ENCODE measurements around the gene KCNJ13. TPM values are rescaled to one million over a fixed set of nuclear protein-coding genes. Genes with fewer than 3 reads are reported as not detected.

KCNJ13 gene
- not detected in 2 replicates for total RNA-seq (2014; rRNA removed; shearing (Covaris generic); ENCODE audit: low replicate concordance)

DNA sequence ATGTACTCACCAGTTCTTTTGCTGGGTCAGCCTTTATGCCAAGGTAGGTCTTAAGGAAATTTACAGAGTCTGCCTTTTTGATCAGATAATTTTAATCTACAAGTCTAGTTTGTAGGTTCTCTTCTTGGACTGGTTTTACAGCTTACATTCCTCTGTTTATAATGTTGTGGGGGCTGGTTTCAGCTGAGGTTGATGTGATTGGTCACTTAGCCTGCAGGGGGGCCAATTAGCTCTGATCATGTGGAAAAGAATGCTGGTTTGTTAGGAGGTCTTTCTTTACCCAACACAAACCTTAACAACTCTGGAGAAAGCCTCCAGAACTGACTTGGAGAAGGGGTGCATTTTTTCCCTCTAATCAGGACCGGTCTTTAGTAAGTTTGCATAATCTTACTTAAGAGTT, at the start of gene KCNJ13:
Gene KCNJ13 (minus strand): TSS at position 131 of the 400 bp plus-strand sequence. CDS start 5,203 bp downstream, outside the sequence.
- in situ Hi-C loops (cut with HindIII; ENCODE audit: low pct_unique_long_range_greater_than_20kb, low sequenced_read_pairs) = no loop called here
- DNase-seq (ENCODE audit: low read depth) = no peak

DNA sequence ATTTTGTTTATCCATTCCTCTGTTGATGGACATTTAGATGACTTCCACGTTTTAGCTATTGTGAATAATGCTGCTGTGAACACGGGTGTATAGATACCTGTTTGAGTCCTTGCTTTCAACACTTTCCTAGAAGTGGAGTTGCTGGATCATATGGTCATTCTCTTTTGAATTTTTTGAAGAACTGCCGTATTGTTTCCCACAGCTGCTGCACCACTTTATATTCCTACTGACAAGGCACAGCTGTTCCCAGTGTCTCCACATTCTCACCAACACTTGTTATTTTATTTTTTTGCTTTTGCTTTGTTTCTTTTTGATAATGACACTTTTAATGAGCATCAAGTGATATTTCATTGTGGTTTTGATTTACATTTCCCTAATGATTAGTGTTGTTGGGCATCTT, 41.4 kb upstream of the KCNJ13 start:
- in situ Hi-C loops (cut with HindIII; ENCODE audit: low pct_unique_long_range_greater_than_20kb, low sequenced_read_pairs) = no loop called here
- no peak for DNase-seq (ENCODE audit: low read depth)

DNA sequence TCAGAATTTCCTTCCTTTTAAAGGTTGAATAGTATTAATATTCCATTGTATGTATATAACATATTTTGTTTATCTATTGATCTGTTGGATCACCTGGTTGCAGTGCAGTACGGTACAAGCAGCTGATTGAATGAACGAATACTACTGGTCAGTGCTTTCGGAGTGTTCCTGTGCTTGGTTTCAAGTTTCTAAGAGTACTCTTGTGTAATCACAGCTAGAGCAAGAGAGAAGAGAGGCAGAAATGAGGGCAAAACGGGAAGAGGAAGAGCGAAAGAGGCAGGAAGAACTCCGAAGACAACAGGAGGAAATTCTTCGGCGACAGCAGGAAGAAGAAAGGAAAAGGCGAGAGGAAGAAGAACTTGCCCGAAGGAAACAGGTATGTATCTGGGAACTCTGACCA, 40.3 kb upstream of the KCNJ13 start:
- no peak for DNase-seq (ENCODE audit: low read depth)
- in situ Hi-C loops (cut with HindIII; ENCODE audit: low pct_unique_long_range_greater_than_20kb, low sequenced_read_pairs) = no loop called here

DNA sequence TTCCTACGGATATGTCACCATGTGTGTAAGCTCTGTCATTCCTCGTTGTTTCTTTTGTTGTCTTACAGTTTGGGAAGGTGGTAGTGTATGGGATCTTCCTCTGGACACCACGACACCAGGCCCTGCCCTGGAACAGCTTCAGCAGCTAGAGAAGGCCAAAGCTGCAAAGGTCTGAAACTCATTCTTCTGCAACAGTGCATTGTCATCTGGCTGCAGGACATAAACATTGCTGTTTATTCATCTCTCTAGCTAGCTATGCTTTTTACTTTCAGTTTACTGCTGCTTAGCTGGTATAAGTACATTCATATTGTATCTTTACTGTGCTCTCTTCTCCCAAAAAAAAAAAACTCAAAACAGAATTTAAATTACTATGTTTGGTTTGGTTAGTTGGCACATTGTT, 39.2 kb upstream of the KCNJ13 start:
- in situ Hi-C loops (cut with HindIII; ENCODE audit: low pct_unique_long_range_greater_than_20kb, low sequenced_read_pairs) = no loop called here

DNA sequence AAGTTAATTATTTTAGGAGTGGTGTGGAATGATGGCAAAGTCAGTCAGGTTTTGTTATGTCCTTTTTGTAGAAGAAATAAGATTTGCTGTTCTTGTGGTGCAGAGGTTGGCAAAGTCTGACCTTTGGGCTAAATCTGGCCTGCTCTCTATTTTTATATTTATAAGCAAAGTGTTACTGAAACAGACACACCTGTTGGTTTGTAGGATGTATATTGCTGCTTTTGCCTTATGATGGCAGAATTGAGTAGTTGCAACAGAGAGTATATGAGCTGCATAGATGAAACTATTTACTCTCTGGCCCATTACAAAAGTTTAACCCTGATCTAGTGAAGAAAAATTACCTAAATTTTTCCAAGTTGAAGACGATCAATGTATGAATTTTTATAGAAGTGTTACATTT, 34.1 kb upstream of the KCNJ13 start:
- DNase-seq (ENCODE audit: low read depth) = no peak
- in situ Hi-C loops (cut with HindIII; ENCODE audit: low pct_unique_long_range_greater_than_20kb, low sequenced_read_pairs) = no loop called here

More for the DNA sequence above, 39.2 kb upstream of the KCNJ13 start:
- DNase-seq (ENCODE audit: low read depth) = no peak

DNA sequence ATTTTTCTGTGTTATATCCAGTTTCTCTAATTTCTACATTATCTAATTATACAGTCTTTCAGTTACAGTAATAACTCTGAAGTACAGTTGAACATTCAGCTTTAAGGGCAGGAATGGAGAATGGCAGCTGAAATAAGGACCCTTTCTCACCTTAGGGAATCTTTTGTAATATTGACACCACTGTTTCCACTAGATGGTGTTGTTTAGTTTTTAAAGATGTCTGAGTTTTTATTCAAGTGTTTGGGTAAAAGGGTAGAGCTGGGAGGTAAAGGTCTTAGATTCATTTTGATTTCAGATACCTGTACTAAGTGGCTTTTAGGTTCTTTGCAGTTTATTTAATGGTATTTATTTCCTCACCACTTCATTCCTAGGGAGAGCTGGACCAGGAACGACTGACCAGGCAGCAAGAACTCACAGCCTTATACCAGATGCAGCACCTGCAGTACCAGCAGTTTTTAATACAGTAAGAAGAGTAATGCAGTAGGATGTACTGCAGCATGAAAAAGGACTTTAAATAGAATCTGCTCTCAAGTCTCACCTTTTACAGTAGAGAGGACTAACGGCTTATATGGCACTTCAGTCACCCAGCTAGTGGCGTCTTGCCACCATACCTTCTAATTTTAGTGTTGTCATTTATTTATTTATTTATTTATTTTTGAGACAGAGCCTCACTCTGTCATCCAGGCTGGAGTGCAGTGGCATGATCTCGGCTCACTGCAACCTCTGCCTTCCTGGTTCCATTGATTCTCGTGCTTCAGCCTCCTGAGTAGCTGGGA, 33.2 kb upstream of the KCNJ13 start:
- DNase-seq (ENCODE audit: low read depth) = peak; percentile 11
- in situ Hi-C loops (cut with HindIII; ENCODE audit: low pct_unique_long_range_greater_than_20kb, low sequenced_read_pairs) = no loop called here

DNA sequence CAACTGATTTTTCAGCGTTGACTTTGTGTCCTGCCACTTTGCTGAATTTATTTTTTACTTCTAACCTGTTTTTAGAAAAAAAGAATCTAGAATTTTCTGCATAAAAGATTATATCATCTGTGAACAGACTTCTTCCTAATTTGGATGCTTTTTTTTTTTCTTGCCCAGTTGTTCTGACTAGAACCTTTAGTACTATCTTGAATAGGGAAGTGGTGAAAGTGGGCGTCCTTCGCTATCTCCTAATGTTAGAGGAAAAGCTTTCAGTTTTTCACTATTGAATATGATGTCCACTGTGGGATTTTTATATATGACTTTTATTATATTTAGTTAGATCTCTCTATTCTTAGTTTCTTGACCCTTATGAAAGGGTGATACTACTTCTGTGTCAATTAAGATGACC, 25.7 kb upstream of the KCNJ13 start:
- in situ Hi-C loops (cut with HindIII; ENCODE audit: low pct_unique_long_range_greater_than_20kb, low sequenced_read_pairs) = no loop called here
- DNase-seq (ENCODE audit: low read depth) = no peak

DNA sequence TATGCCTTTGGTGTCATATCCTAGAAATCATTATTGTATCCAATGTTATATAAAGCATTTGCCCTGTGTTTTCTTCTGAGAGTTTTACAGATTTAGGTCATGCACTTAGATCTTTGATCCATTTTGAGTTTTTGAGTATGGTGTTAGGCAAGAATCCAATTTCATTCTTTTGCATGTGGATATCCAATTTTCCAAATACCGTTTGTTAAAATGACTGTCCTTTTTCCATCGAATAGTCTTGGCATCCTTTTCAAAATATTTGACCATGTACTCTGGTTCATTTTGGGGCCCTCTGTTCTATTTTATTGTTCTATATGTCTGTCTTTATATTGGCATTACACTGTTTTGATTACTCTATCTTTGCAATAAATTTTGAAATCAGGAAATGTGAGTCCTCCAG, 23.8 kb upstream of the KCNJ13 start:
- in situ Hi-C loops (cut with HindIII; ENCODE audit: low pct_unique_long_range_greater_than_20kb, low sequenced_read_pairs) = no loop called here

DNA sequence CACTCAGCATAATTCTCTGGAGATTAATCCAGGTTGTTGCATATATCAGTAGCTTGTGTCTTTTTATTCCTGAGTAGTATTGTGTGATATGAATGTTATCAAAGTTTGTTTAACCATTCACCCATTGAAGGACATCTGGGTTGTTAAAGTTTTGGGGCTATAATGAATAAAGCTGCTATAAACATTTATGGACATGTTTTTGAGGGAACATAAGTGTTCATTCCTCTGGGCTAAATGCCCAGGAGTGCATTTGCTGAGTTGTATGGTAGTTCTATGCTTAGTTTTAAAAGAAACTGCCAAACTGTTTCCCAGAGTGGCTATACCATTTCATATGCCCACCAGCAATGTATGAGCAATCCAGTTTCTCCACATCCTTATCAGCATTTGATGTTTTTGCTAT, 21.8 kb upstream of the KCNJ13 start:
- no peak for DNase-seq (ENCODE audit: low read depth)
- in situ Hi-C loops (cut with HindIII; ENCODE audit: low pct_unique_long_range_greater_than_20kb, low sequenced_read_pairs) = no loop called here

More for the DNA sequence above, 23.8 kb upstream of the KCNJ13 start:
- no peak for DNase-seq (ENCODE audit: low read depth)

DNA sequence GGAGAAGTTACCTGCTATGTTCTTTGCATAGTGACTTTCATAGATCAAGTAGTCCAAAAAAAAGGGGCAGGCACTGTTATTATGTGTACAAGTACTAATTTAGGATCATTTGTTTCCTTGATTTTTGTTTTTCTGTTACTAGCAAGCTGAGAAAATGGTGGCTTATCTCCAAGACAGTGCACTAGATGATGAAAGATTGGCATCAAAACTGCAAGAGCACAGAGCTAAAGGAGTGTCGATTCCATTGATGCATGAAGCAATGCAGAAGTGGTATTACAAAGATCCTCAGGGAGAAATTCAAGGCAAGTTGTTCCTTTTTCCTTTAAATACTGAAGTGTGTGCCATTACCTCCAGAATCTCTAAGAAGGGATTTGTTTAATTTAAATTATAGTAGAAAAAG, 19.6 kb upstream of the KCNJ13 start:
- in situ Hi-C loops (cut with HindIII; ENCODE audit: low pct_unique_long_range_greater_than_20kb, low sequenced_read_pairs) = no loop called here
- no peak for DNase-seq (ENCODE audit: low read depth)

DNA sequence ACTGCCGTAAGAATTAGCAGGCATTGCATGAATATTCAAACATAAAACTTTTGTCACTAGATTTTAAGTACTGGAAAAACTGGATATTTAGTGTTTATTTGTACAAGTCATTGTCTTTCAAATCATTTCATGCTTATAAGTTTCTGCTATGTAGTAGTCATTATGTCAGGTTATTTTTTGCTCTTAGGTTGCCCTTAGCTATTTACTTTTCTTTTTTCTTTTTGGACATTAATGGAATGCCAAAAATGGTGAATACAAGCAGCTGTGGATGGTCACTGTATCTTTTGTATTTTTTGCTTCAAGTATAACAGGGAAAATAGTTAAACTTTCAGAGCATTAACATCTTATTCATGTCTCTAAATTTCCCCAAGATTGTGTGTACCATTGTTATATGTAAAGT, 18.6 kb upstream of the KCNJ13 start:
- in situ Hi-C loops (cut with HindIII; ENCODE audit: low pct_unique_long_range_greater_than_20kb, low sequenced_read_pairs) = no loop called here
- no peak for DNase-seq (ENCODE audit: low read depth)

DNA sequence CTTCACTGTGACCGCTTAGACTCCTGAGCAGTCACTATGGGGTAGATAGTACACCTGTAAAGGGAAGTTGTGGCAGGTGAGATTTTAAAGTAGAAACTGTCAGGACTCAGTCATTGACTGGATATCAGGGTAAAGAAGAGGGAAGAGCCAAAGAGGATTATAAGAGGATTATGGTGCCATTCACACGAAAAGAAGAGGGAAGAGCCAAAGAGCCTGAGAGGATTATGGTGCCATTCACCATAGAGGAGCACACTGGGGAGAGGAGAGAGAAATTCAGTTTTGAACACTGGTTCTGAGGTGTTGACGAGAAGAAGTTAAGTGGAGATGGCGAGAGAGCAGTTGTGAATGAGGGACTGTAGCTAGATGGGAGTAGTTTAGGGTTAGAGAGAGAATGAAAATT, 16.9 kb upstream of the KCNJ13 start:
- DNase-seq (ENCODE audit: low read depth) = no peak
- in situ Hi-C loops (cut with HindIII; ENCODE audit: low pct_unique_long_range_greater_than_20kb, low sequenced_read_pairs) = no loop called here

DNA sequence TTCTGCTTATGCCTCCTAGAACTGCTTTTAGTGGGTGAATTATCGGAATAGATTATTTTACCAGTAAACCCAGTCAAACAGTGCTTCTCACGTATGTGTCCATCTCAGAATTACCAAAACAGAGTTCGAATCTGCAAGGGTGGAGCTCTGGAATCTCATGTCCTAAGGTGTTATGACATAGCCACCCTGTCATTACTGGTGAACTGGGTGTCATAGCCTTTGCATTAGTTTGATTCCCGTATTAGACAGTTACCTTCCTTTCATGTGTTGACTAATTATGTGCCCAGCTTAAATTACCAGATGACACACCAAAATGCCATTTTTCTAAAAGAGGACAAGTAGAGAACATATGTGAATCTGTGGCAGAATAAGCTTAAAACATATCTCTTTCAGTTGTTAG, 15.2 kb upstream of the KCNJ13 start:
- in situ Hi-C loops (cut with HindIII; ENCODE audit: low pct_unique_long_range_greater_than_20kb, low sequenced_read_pairs) = no loop called here
- no peak for DNase-seq (ENCODE audit: low read depth)

DNA sequence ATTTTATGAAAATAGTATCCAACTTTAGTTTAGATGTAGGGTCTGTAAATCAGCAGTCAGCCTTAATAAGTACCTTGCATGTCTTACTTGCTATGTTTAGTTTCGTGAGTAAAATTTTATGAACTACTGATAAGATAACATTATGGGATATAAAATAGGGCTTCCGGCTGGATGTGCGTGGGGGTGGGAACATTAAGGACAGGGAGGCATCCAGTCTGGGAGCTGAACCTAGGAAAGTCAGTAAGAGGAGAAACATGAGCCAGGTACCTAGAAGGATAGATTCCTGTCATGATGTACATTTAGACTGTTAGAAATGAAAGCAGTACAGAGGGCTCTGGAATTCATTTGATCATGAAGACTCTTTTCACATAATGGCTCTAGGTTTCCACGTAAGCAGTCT, 12.7 kb upstream of the KCNJ13 start:
- DNase-seq (ENCODE audit: low read depth) = no peak
- in situ Hi-C loops (cut with HindIII; ENCODE audit: low pct_unique_long_range_greater_than_20kb, low sequenced_read_pairs) = no loop called here

DNA sequence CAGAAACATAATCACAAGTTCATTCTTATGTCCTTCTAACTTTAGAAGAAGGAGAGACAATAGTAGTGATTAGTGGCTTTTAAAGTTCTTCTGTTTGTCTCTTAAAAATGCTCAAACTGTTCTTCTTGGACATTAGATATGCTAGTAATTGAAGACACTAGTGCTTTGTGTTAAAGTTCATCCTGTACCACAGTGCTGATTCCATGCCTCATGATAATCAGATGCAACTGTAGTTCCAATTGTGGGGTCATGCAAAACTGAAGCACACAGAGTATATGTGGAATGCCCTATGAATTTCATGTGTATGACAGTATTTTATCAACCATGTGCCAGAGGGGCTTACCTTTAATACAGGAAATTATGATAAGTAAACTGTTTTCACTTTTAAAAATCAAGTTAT, 11.4 kb upstream of the KCNJ13 start:
- in situ Hi-C loops (cut with HindIII; ENCODE audit: low pct_unique_long_range_greater_than_20kb, low sequenced_read_pairs) = no loop called here
- no peak for DNase-seq (ENCODE audit: low read depth)

DNA sequence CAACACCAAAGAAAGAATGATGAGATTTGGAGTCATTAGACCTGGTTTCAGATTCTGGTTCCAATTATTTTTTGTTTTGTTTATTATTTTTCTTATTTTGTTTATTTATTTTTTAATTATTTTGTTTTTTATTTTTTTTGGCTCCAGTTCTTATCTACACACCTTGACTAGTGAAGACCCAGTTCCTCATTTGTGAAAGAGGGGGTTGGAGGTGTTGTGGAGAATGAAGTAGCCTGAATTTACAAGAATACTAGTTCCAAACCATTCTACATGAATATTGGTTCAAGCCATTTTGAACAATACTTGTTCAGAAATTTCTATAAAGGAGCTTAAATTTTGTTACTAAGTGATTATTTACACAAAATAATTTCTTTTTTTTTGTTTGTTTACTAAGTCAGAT, 6.9 kb upstream of the KCNJ13 start:
- no peak for DNase-seq (ENCODE audit: low read depth)
- in situ Hi-C loops (cut with HindIII; ENCODE audit: low pct_unique_long_range_greater_than_20kb, low sequenced_read_pairs) = no loop called here

DNA sequence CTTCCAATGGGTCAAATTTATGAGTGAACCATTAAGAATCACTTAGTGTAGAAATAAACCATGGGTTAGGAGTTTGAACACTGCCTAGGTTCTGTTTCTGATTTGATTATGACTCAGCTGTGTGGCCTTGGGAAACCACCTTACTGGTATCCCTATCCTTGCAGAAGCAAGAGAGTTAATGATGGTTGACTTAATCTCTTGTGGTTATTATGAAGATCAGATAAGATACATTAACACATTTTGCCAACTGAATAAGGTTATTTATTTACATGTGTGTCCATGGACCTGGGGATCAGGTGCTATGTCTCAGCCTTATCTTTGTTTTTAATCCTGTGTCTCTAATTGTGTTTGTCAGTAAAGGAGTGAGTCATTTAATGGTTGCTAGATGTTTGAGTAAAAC, 5.4 kb upstream of the KCNJ13 start:
- peak; percentile 94 for DNase-seq (ENCODE audit: low read depth)
- in situ Hi-C loops (cut with HindIII; ENCODE audit: low pct_unique_long_range_greater_than_20kb, low sequenced_read_pairs) = no loop called here

DNA sequence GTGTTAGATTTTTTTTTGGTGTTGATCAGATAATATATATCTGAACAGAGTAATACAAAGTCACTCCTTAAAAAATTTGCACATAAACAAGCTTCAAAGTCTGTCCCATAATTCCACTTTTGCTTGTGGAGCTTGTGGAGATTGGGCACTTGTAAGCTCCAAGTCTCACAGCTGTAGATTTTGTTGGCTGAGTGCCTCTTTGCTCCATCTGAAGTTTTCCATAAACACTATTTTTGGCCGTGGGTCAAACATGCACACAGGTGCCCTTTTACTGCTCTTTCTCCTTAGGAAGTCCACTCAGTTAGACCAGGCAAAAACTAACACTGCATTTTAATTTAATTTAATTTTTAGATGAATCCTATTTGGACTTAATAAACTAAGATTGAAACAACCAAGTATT, 3.6 kb upstream of the KCNJ13 start:
- in situ Hi-C loops (cut with HindIII; ENCODE audit: low pct_unique_long_range_greater_than_20kb, low sequenced_read_pairs) = no loop called here
- DNase-seq (ENCODE audit: low read depth) = no peak

DNA sequence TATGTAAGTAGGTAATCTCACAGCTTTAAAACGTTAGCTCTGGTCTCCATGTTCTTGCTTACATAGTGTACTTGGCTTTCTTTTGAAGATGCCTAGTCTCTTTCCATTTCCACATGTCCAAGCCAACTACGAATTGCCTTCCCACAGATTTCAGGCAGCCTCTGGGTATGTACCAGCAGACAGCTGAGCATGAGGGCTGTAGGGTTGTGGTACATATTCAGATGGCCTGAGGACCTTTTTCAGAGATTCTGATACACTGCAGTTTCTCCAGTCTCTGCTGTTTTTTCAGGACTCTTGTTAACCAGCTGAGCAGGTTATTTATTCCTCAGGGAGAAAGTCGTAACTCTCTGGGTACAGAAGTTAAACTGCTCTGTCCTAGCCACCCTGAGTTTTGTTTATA, 3.1 kb upstream of the KCNJ13 start:
- in situ Hi-C loops (cut with HindIII; ENCODE audit: low pct_unique_long_range_greater_than_20kb, low sequenced_read_pairs) = no loop called here
- no peak for DNase-seq (ENCODE audit: low read depth)

DNA sequence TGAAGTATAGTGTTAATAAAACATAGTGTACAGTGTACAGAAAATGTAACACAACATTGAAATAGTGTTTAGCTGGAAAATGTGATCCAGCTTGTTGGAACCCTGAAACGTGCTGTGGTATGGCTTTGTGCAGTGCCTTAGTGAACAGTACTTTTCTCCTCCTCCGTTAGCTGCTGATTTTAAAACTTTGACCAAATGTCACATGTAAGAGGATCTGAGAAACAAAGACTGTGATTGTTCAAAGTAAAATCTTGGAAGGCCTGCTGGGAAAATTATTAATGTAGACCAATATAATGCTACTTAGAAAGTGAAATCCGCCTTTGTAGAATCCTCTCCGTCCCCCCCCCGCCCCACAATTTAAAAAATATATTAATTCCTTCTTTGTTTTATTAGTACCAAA, 911 bp upstream of the KCNJ13 start:
- in situ Hi-C loops (cut with HindIII; ENCODE audit: low pct_unique_long_range_greater_than_20kb, low sequenced_read_pairs) = no loop called here
- no peak for DNase-seq (ENCODE audit: low read depth)
